Stimulated activated CD8-positive, alpha-beta memory T cell treated with anti-CD3 and anti-CD28 coated beads, Interleukin-15, amount 100 ng/mL, for 4 hours (primary cell): Measurements from ENCODE around the gene ZNF143.
"Not testable (repeated sequence)": the region's sequence is repeated elsewhere in the genome, so short reads cannot be mapped to it uniquely, and the experiment has no call there.

Source experiments
- DNase-seq, 2 donors: peaks; one replicate each; pipeline ENCODE4 v3.0.0-alpha.2; 2020; ENCODE audit warnings: low read depth in 2 of 2

ZNF143 gene

DNA sequence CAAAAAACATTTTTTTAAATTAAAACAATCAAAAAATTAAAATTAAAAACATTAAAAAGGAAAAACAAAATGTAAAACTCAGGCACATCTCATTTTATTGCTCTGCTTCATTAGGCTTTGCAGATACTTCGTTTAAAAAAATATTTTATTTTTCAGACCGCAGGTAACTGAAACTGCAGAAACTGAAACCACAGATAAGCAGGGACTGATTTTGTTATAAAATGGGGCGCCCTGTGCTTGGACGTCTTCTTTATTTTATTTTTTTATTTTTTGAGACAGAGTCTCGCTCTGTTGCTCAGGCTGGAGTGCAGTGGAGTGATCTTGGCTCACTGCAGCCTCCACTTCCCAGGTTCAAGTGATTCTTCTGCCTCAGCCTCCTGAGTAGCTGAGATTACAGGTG is 88.4 kb downstream of the ZNF143 start:
- DNase-seq, result not testable (repeated sequence)

DNA sequence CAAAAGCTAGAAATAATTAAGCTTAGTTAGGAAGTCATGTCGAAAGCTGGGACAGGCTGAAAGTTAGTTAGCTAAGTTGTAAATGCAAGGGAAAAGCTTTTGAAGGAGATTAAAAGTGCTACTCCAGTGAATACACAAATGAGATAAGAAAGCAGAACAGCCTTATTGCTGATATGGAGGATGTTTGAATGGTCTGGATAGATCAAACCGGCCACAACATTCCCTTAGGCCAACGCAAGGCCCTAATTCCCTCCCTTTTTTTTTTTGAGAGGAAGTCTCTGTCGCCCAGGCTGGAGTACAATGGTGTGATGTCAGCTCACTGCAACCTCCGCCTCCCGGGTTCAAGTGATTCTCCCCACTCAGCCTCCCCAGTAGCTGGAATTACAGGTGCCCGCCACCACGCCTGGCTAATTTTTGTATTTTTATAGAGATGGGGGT is 89.4 kb downstream of the ZNF143 start:
- no peak for DNase-seq

DNA sequence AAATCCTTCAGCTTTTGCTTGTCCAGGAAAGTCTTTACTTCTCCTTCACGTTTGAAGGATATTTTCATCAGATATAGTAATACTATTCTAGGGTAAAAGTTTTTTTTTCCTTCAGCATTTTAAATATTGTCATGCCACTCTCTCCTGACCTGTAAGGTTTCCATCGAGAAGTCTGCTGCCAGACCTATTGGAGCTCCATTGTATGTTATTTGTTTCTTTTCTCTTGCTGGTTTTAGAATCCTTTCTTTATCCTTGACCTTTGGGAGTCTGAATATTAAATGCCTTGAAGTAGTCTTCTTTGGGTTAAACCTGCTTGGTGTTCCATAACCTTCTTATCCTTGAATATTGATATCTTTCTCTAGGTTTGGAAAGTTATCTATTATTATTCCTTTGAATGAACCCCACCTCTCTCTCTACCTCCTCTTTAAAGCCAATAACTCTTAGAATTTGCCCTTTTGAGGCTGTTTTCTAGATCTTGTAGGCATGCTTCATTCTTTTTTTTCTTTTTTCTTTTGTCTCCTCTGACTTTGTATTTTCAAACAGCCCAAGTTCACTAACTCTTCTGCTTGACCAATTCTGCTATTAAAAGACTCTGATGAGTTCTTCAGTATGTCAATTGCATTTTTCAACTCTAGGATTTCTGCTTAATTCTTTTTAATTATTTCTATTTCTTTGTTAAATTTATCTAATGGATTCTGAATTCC is 100.6 kb downstream of the ZNF143 start:
- DNase-seq, result no peak

DNA sequence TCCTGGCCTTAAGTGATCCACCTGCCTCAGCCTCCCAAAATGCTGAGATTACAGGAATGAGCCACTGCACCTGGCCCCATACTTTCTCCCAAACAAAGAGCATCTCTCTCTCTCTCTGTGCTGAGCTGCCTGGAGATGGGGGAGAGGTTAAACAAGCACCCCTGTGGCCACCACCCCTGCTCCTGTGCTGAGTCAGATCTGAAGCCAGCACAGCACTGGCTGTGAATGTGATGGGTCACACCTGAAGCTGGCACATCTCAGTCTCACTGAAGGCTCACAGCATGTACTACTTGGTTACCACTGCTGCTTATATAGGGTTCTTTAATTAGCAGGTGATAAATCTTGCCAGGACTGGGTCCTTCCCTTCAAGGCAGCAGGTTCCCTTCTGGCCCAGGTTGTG is 101.9 kb downstream of the ZNF143 start:
- DNase-seq, result no peak

DNA sequence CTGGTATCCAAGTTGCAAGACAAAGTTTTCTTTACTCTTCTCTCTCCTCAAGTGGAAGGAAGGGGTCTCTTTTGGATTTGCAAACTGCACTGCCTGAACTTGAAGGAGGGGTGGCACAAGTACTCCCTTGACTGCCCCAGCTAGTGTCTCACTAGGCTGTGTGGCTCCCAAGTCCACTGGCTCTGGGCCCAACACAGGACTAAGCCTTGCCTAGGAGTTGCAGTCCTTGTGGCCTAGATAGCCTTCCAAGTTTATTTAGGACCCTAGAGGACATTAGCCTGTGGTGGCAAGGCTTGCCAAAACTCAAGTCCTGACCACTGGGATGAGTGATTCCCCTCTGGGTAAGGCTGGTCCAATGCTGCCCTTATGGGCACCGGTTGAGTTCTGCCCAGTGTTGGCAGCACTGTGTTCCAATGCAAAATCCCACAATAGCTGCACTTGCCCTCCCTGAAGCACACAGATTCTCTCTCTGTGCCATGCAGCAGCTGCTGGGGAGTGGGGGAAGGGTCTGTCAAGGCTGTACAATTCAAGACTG is 102.5 kb downstream of the ZNF143 start:
- DNase-seq, result no peak

DNA sequence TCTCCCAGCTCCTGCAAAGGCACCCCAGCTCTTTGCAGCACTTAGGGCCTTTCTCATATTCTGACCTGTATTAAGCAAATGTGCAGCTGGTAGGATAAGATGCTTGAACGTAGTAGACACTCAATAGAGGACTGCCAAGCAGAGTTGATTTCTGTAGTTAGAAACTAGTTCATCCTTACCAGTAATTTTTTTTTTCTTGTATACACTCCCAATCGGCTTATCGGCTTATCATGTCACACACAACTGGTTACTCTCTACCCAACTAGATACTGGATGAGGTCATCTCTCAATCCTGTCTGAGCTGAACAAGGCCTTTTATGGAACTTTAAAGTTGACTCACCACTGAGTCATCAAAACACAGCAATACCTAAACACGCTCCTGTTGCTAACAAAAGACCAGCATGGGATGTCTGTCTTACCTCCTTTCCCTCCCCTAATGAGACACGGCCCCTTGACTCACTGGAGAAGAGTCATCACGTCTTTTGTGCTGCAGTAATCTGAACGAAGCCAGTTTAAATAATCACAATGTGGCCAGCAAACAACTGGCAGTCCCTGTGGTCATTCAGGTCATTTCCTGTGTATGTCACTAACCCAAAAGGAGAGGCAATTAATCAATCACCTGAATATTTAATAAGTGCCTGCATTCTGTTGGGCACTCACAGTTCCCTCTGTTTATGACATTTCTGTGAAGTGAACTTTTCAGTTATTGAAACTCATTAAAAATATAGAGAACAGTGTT is 105.2 kb downstream of the ZNF143 start:
- DNase-seq, result peak; percentile 6 to 46

DNA sequence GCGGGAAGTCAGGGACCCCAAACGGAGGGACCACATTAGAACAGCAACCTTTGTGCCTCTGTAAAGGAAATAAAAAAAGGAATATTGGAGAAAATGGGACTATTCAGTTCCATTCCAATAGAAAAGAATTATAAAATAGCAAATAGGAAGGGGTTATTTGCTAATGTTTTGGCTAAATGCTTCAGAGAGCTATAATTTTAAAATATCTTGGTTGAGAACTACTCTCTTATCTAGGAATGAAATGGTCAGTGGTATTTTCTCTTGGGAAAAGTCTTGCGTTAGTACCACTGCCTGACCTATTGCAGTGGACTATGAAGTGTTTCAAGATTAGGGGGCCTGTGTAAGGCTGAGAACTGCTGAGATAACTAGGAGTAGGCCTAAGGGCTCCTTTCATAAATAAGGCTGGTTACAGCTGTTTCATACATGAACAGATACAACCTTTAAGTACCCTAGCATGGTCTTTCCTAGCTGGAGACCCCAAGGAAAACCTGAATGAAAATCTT is 105.8 kb downstream of the ZNF143 start:
- no peak for DNase-seq

DNA sequence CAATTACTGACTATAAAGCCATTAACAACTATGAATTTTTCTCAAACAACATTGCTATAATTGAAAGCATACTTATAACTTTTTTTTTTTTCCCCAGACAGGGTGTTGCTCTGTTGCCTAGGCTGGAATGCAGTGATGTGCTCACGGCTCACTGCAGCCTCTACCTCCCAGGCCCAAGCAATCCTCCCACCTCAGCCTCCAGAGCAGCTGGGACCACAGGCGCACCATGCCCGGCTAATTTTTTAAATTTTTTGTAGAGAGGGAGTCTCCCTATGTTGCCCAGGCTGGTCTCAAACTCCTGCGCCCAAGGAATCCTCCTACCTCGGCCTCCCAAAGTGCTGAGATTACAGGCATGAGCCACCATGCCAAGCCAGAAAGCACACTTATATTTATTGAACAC is 106.6 kb downstream of the ZNF143 start:
- no peak for DNase-seq

DNA sequence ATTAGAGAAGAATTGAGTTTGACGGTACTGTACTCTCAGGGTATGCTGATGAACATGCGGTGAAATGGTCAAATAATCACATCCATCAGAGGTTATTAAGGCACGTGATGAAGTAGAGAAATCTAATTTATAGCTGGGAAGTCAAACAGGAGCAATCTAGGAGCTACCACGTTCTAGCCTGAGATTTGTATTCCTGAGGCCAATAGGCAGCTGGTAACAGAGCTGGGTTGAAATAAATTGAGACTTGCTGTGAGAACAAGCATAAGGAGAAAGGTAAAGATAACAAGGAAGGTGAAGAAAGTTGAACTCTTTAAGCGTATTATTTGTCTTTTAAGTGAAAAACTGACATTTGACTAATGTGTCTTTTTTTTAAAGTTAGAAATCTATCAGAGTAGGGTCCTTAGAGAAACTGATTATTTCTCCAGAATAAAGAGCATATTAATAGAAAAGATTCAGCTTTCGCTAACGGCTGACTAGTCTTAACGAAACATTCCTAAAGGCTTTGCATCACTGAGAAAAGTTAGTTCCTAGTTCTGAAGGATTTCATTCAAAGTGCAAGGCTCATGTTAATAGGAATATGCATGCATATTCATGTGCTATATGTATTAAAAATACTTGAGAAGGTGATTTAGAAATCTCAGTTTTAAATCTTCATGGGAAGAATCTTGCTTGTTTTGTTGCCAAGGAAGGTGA is 107.5 kb downstream of the ZNF143 start:
- DNase-seq, result no peak

DNA sequence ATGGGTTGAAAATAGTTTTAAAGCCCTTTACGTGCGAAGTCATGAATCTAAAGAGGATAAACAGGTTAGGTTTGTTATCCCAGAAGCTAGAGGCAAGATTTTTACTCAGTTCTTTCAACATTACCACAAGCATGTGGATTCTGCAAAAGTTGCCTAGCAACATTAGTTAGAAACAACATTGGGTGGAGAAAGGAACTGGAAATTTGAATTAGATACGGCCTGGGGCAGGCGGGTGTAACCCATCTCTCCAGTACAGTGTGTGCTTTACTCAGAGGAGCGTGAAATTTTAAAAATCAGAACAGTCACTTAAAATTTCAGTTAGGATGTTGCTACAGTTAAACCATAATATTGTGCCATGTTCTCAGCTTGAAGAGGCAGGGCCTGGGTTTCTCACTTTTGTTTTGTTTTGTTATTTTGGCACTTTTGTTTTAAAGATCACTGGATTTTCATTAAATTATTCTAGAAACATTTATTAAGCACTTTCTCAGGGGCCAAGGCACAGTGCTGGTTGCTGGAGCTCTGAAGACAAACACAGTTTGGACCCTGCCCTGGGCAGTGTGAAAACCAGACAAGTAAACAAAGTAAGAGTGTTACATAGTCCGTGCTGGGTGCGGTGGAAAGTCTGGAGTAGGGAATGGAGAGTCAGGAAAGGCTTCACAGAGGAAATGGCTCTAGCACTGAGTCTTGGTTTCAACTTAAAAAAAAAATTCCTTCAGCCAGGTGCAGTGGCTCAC is 108.2 kb downstream of the ZNF143 start:
- no peak for DNase-seq

DNA sequence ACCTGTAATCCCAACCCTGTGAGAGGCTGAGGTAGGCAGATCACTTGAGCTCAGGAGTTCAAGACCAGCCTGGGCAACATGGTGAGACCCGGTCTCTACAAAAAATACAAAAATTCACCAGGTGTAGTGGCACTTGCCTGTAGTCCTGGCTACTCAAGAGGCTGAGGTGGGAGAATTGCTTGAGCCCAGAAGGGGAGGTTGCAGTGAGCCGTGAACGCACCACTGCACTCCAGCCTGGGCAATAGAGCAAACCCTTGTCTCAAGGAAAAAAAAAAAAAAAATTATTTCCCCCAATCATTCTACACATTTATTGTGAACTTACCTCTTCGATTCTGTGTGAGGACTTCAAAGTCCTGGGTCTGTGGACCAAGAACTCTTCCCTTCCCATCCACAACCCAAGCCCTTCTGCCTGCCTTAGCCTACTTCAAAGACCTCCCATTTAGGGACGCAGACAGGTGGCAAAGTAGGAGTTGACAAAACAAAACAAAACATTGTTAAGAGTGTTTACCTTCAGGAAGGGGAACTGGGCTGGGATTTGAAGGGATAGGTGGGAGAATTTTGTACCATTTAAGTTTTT is 108.9 kb downstream of the ZNF143 start:
- DNase-seq, result no peak

DNA sequence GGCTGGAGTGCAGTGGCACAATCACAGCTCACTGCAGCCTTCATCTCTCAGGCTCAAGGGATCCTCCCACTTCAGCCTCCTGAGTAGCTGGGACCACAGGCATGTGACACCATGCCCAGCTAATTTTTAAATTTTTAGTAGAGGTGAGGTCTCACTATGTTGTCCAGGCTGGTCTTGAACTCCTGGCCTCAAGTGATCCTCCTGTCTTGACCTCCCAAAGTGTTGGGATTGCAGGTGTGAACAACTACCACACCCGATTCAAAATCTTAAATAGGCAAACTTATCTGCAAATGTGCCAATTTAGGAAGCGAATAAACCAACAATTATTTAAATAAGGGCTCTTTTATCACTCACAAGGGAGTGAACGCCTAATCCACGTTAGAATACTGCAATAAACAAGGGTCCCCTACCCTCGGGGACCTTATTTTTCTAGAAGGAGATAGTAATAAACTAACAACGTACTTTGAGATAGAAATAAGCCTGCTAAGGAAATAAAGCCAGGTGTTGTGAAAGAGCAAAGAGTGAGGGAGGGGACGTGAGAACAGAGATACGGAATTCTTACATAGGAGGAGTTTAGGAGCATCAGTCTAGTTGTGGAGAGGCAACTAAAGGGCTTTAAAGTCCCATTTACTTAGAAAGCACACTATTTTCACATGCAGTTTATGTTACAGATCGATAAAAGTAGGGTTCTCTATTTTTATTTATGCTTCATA is 109.7 kb downstream of the ZNF143 start:
- no peak for DNase-seq

DNA sequence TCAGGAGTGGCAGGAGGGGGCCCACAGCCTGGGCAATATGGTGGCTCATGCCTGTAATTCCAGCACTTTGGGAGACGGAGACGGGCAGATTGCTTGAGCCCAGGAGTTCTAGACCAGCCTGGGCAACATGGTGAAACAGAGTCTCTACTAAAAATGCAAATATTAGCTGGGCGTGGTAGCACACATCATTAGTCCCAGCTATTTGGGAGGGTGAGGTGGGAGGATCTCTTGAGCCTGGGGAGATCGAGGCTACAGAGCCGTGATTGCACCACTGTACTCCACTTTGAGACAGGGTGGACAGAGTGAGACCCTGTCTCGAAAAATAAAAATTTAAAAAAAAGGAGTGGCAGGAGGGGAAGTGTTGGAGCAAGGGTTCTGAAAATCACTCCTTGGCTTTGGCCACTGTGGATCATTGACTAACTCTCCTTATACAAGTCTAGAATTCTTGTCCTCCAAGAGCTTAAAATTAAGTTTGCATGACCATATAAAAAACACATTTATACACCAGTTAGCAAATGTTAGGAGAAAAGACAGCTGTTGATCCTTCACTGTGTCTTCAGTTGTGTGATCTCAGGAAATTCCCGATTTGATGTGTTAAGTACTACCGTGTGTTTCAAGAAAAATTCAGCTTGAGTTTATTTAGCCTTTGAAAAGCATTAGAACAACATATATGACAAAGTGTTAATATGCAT is 110.4 kb downstream of the ZNF143 start:
- DNase-seq, result no peak

DNA sequence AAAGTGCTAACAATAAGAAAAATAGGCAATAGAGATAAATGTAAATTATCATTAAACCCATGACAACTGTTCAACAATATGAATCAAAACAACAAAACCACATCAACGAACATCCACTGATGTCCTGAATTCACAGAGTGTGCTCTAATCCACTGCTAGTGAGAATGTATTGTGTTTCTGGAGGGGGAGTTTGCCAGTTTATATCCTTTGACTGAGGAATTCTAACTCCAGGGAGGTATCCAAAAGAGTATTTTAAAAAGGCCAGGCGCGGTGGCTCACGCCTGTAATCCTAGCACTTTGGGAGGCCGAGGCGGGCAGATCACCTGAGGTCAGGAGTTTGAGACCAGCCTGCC is 110.9 kb downstream of the ZNF143 start:
- no peak for DNase-seq

DNA sequence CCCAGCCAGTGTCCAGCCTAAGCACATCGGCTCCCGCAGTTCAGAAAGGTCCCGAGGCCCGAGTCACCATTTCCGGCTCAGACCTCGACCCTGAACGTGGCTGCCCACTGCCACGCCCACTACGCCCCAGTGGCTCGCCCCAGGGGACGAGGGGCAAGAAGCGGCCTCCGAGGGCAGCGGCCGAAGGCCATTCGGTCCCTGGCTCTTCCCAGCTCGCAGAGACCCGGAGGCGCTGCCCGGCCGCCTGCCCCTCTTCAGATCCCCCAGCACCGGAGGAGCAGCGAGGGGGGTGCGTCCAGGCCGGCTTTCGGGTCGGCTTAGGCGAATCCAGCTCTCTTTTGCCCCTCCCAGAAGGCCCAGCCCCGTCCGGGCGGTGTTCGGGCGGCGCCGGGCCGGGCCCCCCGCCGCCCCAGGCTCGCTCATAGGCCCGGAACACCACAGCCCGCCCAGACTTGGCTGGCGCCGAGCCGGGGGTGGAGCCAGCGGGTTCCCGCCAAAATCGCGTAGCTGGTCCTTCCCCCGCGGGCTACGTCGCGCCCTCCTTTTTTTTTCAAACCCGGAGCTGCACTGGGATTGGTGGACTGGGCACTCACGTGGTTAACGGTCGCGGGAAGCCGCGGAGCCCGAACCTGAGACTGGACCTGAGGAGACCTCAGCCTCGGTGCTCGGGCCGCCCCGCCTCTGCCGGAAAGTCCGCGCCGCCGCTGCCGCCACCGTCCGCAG is 112.4 kb downstream of the ZNF143 start, which contains the start of gene WEE1:
Gene WEE1 (plus strand): TSS at position 619 of the 723 bp plus-strand sequence. CDS start 264 bp downstream, outside the sequence.
- peak; percentile 93 to 95 for DNase-seq

DNA sequence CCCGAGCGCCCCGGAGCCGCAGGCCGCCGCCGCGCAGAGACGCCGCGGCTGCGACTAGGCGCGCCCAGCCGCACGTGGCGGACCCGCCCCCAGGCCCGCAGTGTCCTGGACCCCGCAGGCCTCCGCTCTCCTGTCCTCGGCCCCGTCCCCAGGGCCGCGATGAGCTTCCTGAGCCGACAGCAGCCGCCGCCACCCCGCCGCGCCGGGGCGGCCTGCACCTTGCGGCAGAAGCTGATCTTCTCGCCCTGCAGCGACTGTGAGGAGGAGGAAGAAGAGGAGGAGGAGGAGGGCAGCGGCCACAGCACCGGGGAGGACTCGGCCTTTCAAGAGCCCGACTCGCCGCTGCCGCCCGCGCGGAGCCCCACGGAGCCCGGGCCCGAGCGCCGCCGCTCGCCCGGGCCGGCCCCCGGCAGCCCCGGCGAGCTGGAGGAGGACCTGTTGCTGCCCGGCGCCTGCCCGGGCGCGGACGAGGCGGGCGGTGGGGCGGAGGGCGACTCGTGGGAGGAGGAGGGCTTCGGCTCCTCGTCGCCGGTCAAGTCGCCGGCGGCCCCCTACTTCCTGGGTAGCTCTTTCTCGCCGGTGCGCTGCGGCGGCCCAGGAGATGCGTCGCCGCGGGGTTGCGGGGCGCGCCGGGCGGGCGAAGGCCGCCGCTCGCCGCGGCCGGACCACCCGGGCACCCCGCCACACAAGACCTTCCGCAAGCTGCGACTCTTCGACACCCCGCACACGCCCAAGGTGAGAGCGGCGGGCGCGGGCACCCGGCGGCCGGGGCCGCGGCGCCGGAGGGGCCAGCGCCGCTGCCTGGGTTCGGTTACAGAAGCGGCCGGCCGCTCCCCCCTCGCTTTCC is 113.2 kb downstream of the ZNF143 start:
- DNase-seq, result no peak

DNA sequence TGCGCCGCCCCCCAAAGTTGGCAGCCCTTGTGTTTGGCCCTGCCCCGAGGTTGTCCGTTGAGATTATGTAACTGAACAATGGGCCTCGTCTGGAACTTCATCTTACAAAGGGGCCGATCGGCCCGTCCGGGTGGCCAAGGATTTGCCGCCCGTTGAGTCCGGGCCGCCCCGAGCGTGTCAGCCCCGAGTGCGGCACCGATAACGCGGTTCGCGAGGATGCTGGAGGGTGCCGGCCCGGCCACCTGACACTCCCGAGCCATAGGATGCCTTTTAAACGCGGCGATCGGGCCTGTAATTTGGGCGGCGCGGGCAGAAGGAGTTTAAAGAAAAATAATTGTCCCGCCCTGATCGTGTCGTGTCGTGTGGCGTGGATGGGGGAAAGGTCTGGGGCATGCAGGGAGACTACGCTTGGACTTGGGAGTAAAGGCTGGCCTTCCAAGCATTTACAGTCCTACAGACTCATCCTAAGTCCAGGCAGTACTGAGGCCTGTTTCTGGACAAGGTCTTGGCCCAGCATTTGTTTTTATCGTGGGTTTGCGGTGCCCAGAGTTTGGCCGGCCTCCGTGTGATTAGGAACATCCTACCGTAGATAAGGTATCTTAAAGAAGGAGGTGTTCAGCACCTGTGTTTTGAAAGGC is 113.9 kb downstream of the ZNF143 start:
- no peak for DNase-seq
